Suprapubic skin (tissue), 4 donors: Measurements from ENCODE around the gene OCEL1.

Experiments used
- EP300 ChIP-seq: sonication (generic); formaldehyde crosslinking; IDR thresholded peaks from one replicate; pipeline ENCODE4 v1.6.1; 2017; ENCODE audit warnings: antibody characterized with exemption
- POLR2A ChIP-seq, 2 donors: fragments of 450-650 bp; IDR thresholded peaks; one replicate each; pipeline ENCODE4 v1.6.1; 2017; ENCODE audit warnings: antibody characterized with exemption in 2 of 2, mild to moderate bottlenecking in 2 of 2, moderate library complexity in 2 of 2
- POLR2AphosphoS5 ChIP-seq, 3 donors: sonication (generic); formaldehyde crosslinking; IDR thresholded peaks; one replicate each; pipeline ENCODE4 v1.6.1; 2017; ENCODE audit warnings: antibody characterized with exemption in 3 of 3
- TF ChIP-seq, protein P1 (sequence below), 2 donors: fragments of 200-600 bp in 1 of 2; fragments of 450-650 bp in 1 of 2; sonication (generic) in 1 of 2; IDR thresholded peaks; one replicate each; pipeline ENCODE4 v1.5.1; 2016 to 2019; ENCODE audit warnings: antibody characterized with exemption in 2 of 2, mild to moderate bottlenecking in 1 of 2, moderate library complexity in 1 of 2

DNA sequence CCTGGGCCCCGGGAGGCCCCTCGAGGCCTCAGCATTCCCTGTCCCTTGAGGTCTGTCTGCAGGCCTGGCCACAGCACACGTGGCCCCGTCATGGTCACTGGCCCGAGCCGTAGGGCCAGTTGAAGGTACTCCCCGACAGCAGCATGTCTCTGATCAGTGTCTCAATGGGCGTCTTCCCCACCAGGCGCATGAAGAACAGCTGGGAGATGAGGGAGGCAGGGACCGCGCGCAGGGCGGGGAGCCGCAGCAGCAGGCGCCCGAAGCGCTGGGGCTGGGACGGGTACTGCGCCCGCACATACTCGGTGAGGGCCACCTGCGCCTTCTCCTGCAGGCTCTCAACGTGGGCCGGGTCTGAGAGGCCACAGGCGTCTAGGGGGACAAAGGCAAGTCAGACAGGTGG, 6.2 kb downstream of the OCEL1 start:
- TF ChIP-seq, protein P1, sequence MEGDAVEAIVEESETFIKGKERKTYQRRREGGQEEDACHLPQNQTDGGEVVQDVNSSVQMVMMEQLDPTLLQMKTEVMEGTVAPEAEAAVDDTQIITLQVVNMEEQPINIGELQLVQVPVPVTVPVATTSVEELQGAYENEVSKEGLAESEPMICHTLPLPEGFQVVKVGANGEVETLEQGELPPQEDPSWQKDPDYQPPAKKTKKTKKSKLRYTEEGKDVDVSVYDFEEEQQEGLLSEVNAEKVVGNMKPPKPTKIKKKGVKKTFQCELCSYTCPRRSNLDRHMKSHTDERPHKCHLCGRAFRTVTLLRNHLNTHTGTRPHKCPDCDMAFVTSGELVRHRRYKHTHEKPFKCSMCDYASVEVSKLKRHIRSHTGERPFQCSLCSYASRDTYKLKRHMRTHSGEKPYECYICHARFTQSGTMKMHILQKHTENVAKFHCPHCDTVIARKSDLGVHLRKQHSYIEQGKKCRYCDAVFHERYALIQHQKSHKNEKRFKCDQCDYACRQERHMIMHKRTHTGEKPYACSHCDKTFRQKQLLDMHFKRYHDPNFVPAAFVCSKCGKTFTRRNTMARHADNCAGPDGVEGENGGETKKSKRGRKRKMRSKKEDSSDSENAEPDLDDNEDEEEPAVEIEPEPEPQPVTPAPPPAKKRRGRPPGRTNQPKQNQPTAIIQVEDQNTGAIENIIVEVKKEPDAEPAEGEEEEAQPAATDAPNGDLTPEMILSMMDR (IDR thresholded peaks at IDR 0.05), result no peak
- no peak for TF ChIP-seq POLR2A (IDR thresholded peaks at IDR 0.05)
- no peak for TF ChIP-seq POLR2AphosphoS5 (IDR thresholded peaks at IDR 0.05)
- no peak for TF ChIP-seq EP300
